HG03066 (cell line): ENCODE results near the gene ACTL7B.
"Not testable (repeated sequence)": the region's sequence is repeated elsewhere in the genome, so short reads cannot be mapped to it uniquely, and the experiment has no call there.

ENCODE experiments used
- ATAC-seq: cut with Tn5 transposase; IDR thresholded peaks from one replicate; pipeline ENCODE4 v1.9.1; 2021; ENCODE audit warnings: low read depth; ENCODE audit not compliant: unreplicated experiment

Gene ACTL7B

DNA sequence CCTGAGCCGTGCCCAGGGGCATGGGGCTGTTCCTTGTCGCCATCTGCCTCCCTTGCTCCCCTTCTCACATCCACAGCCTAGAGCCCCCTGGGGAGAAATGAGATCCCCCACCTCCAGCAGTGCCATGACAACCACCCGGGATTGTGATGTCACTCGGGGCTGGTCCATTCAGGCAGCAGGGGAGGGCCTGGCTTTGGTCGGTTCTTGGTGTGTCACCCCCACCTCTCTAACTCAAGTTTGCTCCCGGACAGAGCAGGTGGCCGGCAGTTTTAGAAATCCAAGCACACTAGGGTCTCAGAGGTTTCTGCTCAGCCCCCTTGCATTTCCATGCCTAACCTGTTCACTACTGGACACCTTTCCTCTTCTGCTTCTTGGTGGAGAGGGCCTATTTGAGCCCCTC lies at the start of gene ACTL7B:
ACTL7B (minus strand) TSS at position 99 of the 400 bp plus-strand sequence; CDS start at position 43, 56 bp downstream.
- no peak for ATAC-seq

- ATAC-seq: no peak
These were observed 49.7 kb upstream of the ACTL7B start for GRCh38 chr9:108905494-108905893.

GRCh38 chr9:108904161-108904560 lies 48.4 kb upstream of the ACTL7B start:
- no peak for ATAC-seq

- ATAC-seq: no peak
These were observed 47.8 kb upstream of the ACTL7B start for GRCh38 chr9:108903420-108904103.

DNA sequence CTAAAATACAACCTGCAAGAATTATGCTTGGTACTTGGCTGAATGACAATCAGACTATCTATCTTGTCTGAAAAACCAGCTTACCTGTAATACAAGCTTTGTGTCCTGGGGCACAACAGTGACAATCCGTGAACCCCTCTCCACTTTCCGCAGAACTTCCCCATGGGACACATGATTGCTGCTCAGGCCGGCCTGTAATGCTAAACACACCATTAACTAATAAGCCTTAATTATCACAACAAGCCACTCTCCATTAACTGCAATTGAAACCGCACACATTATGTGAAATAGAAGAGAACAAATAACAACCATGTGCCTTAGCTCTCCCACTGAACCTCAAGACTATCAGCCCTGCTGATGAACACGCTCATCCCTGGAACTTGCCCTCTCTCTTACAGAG lies 44.4 kb upstream of the ACTL7B start:
- no peak for ATAC-seq

GRCh38 chr9:108899023-108899695 lies 43.4 kb upstream of the ACTL7B start:
- not testable (repeated sequence) for ATAC-seq

GRCh38 chr9:108897324-108898096 lies 41.7 kb upstream of the ACTL7B start:
- ATAC-seq: no peak

GRCh38 chr9:108894225-108894997 lies 38.6 kb upstream of the ACTL7B start:
- no peak for ATAC-seq

- ATAC-seq: no peak
These were observed 33.9 kb upstream of the ACTL7B start for GRCh38 chr9:108889649-108890067.

DNA sequence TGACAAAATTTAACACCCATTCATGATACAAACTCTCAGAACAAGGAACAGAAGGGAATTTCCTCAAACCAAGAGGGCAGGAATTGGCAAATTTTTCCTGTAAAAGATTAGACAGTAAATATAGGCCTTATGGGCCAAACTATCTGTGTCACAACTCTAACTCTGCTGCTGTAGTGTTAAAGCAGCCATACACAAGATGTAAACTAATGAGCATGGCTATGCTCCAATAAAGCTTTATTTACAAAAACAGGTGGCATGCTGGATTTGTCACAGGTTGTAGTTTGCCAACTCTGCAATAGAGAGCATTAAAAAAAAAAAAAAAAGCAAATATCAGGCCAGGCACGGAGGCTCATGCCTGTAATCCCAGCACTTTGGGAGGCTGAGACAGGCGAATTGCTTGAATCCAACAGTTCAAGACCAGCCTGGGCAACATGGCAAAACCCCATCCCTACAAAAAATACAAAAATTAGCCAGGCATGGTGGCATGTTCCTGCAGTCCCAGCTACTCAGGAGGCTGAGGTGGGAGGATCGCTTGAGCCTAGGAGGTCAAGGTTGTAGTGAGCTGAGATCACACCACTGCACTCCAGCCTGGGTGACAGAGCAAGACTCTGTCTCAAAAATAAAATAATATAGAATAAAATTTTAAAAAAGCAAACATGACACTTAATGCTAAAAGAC lies 30.9 kb upstream of the ACTL7B start:
- not testable (repeated sequence) for ATAC-seq

- peak; percentile 99 for ATAC-seq
These were observed 30.0 kb upstream of the ACTL7B start for GRCh38 chr9:108885643-108886348.

DNA sequence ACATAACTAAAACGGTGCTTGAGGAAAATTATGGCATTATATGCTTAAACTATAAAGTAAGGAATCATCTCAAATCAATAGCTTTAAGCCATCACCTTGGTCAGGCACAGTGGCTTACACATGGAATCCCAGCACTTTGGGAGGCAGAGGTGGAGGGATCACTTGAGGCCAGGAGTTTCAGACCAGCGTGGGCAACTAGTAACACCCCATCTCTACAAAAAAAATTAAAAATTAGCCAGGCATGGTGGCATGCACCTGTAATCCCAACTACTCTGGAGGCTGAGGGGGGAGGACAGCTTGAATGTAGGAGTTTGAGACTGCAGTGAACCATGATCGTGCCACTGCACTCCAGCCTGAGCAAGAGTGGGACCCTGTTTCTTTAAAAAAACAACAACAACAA lies 28.9 kb upstream of the ACTL7B start:
- no peak for ATAC-seq

GRCh38 chr9:108883085-108883484 lies 27.3 kb upstream of the ACTL7B start:
- no peak for ATAC-seq

DNA sequence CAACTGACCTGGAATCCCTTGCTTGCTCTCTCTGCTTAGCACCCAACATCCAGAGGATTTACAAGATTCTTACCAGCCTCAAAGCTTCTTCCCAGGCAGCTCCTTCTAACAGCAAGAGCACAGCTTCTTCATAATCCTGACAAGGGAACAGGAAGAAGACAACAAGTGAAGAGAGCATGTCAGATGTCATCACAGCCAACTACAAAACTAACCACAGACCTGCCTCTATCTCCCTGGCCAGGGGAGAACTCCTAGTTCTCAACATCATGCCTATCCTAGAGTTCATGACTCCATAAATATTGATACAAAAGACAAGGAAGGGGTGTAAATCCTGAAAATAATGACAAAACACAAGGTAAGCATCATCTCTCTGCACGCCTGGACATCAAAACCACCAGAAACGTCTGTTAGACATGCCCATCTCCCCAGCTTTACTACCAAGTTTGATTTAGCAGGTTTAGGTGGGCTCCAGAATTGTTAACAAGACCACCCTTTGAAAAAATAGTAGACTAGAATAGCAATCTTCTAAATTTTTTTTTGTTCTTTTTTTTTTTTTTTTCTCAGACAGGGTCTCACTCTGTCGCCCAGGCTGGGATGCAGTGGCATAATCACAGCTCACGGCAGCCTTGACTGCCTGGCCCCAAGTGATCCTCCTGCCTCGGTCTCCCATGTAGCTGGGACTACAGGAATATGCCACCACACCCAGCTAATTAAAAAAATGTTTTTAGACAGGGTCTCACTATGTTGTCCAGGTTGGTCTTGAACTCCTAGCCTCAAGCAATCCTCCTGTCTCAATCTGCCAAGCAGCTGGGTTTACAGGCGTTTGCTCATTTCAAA lies 26.5 kb upstream of the ACTL7B start:
- no peak for ATAC-seq

DNA sequence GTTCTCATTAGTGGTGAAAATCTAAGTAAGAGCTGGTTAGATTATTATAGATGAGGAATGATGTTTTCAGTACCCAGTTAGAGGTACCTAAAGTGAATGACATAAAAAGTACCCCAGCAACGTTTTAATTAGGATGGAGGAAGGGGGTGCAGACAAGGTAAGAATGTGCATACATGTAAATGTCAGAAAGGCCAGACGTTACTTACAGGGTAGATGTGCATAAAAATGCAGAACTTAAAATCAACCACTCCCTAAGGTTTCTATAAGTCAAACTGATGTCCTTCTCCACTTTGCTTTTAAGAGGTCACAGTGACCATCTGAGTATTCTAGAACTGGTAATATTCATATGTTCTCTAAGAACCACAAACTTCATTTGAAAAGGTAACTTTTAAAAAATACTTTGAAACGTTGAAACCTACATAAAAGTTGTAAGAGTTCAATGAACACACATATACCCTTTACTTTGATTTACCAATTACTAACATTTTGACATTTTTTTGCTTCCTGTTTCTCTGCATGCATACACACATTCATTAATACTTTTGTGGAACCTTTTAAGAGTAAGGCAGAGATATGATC lies 25.0 kb upstream of the ACTL7B start:
- ATAC-seq: no peak

GRCh38 chr9:108877524-108877923 lies 21.7 kb upstream of the ACTL7B start:
- no peak for ATAC-seq

DNA sequence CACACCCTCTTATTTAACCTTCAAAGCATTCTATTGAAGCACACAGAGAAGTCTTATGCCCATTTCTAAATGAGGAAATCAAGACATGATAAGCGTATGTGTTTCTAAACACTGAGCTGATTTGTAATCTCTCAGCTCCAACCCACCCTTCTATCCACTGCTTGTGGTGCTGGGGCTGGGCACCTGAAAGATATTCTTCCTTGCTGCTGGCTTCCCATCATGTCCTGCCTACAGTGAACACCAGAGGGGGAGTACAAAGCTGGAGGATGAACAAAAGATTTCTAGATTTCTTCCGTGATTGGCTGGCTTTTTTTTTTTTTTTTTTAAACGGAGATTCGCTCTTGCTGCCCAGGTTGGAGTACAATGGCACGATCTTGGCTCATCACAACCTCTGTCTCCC lies 20.6 kb upstream of the ACTL7B start:
- no peak for ATAC-seq

- no peak for ATAC-seq
These were observed 18.4 kb upstream of the ACTL7B start for GRCh38 chr9:108874058-108874788.
